Activated gamma-delta T cell treated with Interleukin-2 at 50 U/mL for 16 hours (primary cell): ENCODE data around the gene HLA-DRB1.
"Not testable (repeated sequence)": the region's sequence is repeated elsewhere in the genome, so short reads cannot be mapped to it uniquely, and the experiment has no call there.

ENCODE experiments used
- DNase-seq: peaks from one replicate; pipeline ENCODE4 v3.0.0-alpha.2; 2020

HLA-DRB1 gene

DNA sequence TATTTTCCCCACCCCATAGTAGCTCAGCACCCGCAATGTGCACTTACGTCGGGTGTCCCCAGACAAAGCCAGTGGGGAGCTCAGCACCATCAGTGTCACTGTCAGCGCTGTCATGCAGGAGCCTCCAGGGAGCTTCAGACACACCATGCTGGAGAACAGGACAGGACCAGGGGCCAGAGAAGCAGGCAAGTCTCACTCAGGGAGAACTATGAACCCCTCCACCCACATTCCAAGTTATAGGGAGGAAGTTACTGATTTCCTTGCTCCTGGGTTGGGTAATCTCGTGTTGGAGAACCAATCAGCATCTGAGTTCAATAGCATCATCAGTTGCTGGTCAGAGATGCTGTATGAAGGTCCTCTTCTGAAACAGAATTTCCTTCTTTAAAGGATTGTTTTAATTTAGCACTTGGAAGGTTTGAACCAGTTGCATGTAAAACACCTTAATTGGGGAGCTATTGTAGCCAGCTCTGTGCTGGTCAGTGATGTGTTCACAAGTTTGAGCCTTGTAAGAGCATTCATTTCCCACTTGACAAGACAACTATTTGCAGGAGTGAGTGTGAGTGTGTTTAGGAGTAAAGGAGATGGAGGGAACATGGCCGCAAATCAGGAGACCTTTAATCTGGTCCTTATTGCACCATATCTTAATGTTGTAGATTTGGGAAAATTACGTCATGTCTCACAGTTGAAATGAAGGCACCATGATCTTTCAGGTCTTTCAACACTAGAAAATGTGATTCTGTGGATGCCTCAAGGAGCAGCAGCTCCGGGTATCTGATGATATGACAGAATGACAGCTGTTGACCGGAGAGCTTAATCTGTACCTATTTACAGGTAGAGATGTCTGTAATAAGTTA is at the start of gene HLA-DRB1:
Gene HLA-DRB1 (minus strand): TSS at position 253 of the 854 bp plus-strand sequence. CDS start 106 bp downstream, at position 147.
- DNase-seq, result no peak

DNA sequence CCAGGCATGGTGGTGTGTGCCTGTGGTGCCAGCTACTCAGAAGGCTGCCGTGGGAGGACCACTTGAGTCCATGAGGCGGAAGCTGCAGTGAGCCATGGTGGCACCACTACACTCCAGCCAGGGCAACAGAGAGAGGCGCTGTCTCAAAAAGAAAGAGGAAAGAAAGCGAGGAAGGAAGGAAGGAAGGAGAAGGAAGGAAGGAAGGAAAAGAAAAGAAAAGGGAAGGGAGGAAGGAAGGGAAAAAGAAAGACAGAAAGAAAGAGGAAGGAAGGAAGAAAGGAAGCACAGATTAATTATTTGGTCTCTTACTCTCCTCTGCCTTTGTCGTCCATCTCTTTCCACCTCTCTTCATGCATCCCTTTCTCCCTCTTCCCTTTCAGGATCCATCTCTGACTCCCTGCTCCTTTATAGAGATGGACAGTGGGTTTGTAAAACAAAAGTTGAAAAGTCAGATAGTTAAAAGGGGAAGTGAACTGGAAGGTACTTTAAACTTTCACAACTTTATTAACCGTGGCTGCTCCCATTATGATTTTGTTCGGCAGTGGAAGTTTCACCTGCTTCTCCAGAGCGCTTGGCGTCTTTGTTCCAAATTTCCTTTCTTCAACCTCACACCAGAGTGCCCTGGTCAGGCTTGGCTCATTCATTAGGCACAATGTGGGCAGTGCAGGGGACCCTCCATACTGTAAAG is 49.0 kb upstream of the HLA-DRB1 start:
- DNase-seq, result no peak

DNA sequence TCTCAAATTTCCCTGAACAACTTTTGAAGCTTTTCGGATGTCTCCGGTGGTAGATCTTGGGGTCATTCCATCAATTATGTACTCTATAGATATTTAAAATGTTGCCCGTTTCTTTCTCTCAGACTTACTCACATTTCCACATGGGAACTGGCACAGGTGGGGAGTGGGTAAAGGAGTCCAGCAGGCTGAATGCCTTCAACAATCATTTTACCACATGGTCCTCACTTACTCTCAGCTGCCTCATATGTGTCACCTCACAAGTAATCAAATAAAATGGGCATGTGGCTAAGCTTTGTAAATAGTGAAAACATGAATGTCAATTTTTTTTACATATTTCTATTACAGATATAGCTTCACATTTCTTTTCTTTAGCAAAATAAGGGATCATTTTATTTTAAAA is 48.2 kb upstream of the HLA-DRB1 start:
- DNase-seq, result no peak

DNA sequence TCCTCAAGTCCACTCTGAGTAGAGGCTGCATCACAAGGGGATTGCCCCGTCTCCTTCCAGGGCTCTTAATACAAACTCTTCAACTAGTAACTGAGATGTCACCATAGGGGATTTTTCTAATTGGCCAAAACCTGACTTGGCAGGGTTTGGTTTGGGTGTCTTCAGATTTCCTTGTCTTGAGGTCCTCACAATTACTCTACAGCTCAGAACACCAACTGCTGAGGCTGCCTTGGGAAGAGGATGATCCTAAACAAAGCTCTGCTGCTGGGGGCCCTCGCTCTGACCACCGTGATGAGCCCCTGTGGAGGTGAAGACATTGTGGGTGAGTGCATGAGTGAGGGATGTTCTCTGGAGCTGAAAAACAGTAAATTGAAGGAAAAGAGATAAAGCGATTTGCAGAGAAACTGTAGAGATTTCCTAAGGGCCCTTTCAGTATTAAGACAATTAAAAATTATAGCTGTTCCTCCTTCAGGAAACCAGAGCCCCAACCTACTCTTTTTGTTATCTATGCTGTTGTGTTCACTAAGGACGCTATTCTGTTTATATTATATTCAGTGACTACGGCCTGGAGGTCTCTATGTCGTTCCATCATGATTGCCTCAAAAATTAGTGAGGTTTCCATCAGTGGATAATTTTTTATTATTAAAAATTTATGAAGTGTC is 47.7 kb upstream of the HLA-DRB1 start, which contains the start of gene HLA-DQA1:
Gene HLA-DQA1 (plus strand): TSS at position 188 of the 662 bp plus-strand sequence. CDS start 53 bp downstream, at position 241.
- DNase-seq, result no peak

DNA sequence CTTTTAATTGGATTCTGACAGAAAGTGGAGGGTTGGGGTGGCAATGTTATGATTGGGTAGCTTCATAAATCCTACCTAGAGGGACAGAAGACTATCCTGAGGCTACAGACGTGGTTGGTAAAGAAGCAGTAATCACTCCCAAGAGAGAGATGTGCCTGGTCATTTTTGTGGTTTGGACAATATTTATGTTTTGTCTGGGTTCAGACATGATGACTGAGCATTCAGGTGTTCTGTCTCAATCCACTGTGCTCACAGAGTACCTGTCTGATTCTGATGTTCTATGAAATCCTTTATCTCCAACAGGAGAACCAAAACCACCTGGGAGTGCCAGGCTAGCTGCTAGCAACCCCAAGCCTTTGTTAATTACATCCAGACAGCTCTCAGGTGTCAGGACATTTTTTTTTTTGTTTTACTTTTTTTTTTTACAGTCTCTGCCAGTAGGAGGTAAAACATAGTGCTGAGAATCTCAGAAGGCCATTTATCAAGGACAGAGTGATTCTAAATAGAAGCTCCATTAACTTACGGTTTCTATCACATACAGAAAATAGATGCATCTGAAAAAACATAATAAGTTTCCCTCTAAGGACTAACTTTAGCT is 46.0 kb upstream of the HLA-DRB1 start:
- DNase-seq, result no peak

DNA sequence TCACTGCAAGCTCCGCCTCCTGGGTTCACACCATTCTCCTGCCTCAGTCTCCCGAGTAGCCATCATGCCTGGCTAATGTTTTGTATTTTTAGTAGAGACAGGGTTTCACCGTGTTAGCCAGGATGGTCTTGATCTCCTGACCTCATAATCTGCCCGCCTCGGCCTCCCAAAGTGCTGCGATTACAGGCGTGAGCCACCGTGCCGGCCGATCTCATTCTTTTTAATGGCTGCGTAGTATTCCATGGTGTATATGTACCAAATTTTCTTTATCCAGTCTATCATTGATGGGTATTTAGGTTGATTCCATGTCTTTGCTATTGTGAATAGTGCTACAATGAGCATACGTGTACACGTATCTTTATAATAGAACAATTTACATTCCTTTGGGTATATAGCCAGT is 40.1 kb upstream of the HLA-DRB1 start:
- not testable (repeated sequence) for DNase-seq

DNA sequence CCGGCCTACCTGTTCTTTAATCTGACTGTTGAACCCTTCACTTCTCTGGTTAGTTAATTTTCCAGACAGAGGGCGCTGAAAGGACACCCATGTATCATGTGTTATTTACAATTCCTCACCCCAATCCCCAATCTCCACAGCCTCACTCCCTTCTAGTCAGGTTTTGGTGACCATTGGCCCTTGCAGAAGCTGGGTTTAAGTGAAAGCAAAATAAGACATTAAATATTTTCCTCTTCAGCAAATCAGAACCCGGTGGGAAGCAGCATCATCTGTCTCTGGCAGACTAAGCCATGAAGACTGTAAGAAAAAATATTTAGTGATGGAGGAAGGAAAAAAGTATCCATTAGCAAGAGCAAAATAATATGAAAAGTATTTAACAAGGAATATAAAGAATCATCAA is 38.2 kb upstream of the HLA-DRB1 start:
- no peak for DNase-seq

DNA sequence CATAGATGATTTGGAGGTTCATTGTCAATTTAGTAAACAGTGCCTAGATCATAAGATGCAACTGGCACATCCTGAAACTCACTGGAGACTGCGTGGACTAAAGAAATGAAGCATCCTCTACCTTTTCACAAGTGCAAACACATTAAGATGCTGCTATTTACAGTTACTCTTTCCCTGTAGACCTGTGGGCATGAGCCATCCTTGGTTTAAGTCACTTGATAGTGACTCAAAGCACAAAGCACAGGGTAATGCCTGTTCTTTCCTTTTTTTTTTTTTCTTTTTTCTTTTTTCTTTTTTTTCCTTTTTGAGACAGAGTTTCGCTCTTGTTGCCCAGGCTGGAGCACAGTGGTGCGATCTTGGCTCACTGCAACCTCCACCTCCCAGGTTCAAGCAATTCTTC is 37.6 kb upstream of the HLA-DRB1 start:
- DNase-seq, result no peak

DNA sequence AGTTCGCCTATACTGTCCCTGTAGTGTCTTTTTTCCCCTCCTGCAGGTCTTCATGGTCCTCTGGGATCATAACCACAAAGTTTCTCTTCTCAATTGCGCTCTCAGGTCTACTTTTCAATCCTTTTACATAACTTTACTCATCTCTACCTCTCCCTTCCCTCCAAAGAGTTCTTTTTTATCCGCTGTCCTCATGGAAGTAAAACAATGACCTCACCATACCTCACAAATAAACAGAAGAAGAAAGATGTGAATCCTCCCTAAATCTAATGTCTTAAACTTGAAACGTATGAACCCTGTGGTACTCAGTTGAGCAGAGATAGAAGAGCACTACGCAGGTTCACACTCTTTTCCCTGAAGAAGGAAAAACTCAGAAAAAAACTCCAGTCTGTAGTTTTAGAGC is 35.5 kb upstream of the HLA-DRB1 start:
- no peak for DNase-seq

DNA sequence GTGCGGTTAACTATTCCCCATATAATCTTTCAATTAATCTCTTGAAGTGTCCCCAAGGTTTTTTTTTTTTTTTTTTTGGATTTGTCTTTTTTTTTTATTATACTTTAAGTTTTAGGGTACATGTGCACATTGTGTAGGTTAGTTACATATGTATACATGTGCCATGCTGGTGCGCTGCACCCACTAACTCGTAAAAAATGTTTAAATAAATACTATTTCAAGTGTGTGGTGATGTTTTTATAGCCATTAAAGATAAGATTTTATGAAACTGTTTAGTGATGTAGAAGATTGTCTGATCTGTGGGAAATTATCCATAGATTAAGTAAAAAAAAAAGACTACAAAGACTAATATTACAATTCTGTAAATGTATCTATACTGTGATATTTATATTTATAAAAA is 34.9 kb upstream of the HLA-DRB1 start:
- no peak for DNase-seq

DNA sequence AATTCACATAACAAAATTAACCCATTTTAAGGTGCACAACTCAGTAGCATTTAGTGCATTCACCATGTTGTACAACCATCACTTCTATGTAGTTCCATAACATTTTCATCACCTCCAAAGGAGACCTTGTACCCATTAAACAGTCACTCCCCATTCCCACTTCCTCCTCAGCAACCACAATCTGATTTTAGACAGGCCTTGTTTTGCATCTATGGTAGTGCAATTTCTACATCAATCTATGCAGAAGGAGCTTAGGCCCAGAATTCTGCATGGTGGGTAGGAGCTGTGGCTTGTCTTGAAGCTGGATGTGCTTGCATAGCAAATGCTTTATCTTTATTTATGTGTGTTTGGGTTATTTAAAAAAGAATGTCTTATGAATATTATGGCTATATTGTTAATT is 34.0 kb upstream of the HLA-DRB1 start:
- DNase-seq, result no peak

DNA sequence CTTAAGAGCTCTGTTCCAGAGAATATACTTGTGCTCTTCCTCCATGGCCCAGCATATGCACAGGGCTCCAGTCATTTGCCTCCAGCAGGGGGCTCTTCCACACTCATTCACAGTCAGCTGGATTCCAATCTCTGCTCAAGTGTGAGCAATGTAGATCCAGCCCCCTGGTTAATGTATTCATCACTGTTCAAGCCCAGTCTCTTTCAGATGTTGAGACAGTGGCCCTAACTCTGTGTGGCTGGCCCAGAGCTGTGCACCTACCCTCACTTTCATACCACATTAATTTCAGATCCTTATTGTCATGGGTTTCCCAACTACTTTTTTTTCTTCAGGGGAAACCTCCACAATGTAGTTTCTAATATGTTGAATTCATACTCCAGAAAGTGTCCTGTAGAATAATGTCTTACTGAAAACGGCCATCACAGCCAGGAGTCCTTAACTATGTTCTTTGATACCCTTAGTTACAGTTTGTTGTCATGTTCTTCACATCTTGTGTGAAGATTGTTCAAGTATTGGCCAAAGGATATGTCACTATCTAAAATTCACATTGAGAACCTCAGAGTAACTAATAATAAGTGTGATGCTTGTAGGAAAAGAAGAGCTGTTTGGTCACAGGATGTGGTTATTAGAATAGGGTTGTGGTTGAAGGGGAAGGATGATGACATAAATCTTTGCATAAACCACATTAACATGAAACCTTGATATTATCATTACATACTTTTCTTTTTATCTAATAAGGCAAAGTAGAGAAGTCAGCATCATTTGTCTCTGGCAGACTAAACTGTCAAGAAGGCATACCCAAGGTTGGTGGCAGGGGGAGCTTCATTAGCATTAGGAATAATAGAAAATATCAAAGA is 33.1 kb upstream of the HLA-DRB1 start:
- peak; percentile 18 for DNase-seq

DNA sequence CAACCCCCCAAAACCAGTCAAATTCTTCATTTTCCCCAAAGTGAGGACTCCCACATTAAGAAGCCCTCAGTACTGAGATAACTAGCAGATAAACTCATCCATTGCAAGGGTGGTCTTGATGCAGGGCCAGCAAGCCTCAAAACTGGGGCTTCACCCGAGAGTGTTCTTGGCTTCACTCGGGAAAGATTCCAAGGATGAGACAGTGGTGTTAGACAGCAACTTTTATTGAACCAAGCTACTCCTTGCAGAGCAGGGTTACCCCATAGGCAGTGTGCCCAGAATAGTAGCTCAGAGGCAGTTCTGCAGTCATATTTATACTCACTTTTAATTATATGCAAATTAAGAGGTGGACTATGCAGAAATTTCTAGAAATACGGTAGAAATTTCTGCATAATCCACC is 31.7 kb upstream of the HLA-DRB1 start:
- no peak for DNase-seq

DNA sequence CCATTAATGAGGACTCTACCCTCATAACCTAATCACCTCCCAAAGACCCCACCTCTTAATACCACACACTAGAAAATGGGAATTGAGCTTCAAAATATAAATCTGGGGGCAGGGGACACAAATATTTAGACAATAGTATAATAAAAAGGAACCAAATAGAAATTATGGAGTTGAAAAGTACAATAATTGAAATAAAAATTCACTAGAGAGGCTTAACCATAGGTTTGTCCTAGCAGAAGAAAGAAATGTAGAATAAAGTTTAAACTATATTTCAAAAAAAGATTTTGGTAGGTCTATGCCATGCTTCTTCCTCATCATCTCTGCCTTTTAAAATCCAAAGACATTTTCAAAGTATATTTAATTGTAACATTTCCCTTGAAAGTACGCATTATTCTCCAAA is 28.1 kb upstream of the HLA-DRB1 start:
- DNase-seq, result no peak

DNA sequence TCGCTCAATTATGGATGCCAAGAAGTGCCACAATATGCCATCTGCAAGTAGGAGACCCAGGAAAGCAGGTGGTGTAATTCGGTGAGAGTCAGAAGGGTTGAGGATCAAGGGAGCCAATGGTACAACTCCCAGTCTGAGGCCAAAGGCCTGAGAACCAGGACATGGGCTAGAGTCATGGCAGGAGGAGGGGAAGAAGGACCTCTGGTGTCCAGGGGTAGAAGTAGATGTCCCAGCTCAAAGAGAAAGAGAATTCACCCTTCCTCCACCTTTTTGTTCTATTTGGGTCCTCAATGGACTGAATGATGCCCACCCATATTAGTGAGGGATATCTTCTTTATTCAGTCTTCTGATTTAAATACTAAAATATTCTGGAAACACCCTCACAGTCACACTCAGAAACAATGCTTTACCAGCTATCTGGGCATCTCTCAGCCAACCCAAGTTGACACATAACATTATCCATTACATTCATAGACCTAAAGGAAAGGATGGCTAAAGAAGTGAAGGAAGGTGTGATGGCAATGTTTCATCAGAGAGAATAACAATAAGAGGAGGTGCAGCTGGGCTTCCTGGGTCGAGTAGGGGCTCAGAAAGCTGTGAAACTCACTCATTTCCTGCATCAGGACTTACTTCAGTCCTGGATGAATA is 26.4 kb upstream of the HLA-DRB1 start:
- DNase-seq, result no peak

DNA sequence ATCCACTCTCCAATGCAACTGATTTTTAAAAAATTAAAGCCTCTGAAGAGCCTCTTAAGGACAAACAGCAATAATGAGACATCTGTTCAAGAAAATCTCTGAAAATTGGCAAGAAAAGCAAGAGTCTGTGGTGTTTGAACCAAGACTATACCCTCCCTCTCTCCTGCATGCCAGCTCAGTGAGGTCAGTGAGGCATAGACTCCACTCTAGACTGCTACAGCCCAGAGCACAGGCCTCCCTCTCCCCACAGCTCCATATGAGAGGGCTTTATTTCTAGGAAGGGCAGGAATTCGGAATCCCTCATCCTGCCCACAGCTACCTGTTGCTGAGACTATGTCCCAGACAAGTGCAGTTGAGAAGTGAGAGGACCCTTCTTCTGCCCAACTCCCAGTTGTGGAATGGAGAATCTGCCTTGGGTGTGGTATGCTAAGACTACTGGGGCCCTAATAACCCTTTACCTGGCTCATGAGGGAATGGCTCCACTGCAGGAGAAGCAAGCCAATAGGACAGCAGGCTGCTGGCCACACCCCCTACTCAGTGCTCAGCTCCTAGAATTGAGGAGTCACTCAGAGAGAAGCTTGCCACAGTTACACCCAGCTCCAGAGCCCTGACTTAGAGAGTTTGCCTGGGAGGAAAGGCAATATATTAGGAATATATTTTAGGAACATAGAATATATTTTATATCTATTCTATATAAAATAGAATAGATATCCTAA is 24.9 kb upstream of the HLA-DRB1 start:
- DNase-seq, result no peak

DNA sequence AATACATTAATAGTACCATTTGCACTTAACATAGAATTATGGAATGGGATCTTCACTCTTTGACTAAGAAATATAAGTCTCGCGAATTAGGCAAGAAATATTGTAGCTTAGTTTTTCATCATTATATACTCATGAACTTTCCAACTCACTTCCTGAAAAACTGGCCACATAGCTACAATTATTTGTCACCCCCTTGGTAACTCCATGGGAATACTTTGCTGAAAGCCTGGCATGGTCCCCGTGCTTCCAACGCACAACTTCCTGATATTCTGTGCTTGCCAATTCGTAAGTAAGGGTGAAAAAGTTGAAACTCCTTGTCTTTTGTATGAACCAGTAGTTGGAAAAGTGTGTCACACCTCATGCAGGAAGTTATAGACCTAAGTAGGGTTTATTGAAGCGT is 23.8 kb upstream of the HLA-DRB1 start:
- no peak for DNase-seq

DNA sequence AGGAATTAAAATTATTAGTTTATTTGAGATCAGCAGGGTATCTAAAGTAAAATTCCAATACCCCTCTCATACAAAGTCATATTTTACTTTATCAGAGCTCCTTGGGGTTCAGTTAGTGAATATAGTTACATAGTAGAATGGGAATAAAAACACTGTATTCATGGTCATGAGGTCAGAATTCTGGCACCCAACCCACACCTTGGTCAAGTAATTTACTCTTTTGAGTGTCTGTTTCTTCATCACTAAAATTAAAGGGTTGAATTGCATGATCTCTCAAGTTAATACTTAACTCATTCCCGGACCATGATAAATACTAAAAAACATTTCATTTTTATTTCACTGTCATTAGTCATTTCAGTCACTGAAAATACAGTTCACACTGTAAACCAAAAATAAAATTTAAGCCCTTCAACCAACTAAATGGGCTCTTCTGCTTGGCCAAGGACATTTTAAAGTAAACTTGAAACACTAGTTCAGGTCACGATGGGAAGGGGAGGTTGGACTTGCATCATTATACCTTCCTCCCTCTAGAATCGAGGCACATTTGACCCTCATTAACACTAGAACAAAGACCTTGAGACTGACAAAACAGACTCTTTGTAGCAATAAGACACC is 21.1 kb upstream of the HLA-DRB1 start:
- DNase-seq, result no peak

DNA sequence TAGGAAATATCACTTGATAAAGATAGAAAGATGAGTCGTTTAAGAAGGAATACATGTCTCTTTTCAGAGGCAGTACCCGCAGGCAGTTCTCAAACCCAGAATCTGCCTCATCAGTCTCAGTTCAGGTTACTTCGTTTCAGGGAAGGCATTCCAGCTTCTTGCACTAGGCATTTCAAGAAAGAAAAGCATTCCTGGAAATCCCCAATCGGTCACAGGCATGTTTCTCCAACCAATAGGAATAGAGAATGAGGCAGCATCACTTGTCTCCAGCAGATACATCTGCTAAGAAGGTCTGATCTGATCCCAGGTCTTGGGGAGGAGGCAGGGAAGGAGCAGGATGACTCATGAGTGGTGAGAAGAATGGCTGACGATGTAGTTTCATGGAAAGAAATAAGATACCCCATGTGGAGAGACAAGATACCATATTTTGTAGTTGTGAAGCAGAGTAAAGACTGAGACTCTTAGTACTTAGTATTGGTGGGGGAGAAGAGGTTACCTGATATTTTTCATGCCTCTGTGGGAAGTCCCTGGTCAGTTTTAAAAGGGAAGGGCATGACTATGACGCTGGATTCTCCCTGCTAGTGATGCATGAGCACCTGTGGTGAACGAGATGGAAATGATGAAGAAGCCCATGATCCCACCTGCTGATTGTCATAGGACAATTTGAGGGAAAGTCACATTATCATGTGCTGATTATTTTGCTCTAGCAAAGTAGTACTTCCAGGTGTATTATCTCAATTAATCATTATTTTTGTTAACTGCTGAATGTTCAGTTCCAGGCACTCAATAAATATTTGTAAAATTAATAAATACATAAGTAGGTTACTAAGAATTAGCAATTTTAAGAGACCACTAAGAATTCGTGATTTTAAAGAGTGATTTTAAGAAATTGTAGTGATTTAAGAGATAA is 20.3 kb upstream of the HLA-DRB1 start:
- peak; percentile 28 for DNase-seq

DNA sequence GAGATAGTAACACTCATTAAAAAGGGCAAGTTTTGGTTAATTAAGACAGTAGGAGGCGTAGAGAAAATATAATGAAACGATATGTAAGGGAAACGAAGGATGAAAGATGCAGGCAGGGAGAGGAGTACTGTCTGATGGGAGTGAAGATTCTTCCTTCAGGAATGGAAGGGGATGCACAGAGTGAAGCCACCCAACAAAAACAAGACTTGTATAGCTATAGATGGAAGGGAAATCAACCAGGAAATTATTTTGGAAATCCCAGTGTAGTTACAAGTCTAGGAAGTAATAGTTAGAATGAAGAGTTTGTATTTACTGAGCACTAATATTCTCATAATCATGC is 19.7 kb upstream of the HLA-DRB1 start:
- DNase-seq, result no peak
